GM19452 (cell line): ENCODE measurements around the gene TSPAN17.

Source experiments
- ATAC-seq: cut with Tn5 transposase; IDR thresholded peaks from one replicate; pipeline ENCODE4 v1.9.1; 2021; ENCODE audit not compliant: unreplicated experiment

Gene TSPAN17

DNA sequence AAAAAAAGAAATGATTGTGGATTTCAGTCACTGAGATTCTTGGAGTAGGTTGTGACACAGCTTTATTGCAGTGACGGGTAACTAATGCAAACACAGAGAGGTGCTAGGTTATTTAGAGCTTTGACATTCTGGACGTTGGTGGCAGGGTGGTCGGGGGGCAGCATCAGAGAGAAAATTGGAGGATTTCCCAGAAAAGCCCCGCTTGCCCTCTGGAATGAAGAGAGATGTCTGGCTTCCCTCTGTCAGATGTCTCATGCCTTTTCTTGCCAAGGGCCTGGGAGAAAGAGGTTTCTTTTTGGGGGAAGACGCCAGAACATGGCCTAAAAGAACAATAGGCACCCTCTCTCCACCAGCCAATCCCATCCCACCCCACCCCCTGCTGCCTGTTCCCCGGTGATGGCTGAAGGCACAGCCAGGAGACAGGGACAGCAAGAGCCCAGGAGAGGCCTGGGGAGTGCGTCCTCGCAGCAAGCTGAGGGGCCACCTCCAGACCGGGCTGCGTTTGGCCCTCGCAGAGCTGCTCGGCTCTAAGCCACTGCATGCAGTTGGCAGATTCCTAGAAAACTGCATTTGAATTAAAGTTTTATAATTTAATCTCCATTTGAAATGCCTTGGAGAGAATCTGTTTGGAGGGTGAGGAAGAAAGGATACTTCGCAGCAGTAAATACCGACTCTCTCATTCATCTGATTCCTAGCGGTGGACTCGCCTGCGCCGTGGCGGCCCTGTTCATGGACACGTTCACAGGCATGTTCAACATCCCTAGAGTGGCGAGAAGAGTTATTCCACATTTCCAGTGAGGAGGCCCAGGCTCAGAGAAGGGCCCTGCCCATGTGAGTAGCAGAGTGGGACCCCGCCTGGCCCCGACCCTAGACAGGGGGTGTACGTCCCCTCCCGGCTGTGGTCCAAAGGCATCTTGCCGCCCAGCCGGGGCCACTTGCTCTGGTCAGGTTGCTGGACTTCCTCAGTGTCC, 55.7 kb downstream of the TSPAN17 start:
- no peak for ATAC-seq

DNA sequence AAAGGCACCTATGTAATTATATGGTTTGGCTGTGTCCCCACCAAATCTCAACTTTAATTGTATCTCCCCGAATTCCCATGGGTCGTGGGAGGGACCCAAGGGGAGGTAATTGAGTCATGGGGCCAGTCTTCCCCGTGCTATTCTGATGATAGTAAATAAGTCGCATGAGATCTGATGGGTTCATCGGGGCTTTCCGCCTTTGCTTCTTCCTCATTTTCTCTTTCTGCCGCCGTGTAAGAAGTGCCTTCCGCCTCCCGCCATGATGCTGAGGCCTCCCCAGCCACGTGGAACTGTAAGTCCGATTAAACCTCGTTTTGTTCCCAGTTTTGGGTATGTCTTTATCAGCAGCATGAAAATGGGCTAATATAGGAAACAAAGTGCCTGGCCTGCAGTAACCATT, 56.6 kb downstream of the TSPAN17 start:
- no peak for ATAC-seq

DNA sequence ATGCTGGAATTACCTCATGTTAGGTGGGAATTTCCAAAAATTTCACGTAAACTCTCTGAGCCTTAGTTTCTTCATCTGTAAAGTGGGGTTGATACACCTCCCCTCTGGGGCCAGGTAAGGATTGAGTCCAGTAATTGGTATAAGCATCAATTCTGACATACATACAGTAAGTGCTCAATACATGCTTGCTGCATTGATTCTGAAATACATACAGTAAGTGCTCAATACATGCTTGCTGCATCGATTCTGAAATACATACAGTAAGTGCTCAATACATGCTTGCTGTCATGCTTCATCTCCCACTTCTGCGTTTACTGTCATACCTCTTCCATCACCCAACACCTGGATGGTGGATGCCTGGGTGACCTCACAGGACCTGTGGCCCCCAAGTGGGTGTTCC, 57.1 kb downstream of the TSPAN17 start:
- ATAC-seq, result no peak

DNA sequence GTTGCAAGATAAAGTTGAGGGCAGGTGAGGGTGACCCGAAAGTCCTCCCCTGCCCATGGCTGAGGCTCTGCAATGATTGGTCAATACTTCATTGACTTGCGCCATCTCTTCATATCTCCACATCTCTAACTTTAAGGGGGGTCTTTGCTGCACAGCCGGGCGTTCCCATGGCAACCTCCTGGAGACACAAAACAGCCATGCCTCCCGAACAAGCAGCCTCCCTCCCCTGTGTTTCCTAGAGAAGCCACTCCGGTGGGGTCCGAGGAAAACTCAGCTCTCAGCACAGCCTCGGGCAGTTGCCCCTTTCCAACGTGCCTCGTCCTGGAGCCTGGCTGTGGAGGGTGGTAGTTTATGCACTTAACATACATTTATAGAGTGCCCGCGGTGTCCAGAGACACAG, 57.5 kb downstream of the TSPAN17 start:
- no peak for ATAC-seq
